MM.1S (cell line): ENCODE results near the gene GTF2I.

Source experiments
- EZH2 ChIP-seq: fragments of 300-600 bp; sonication (generic); optimal IDR thresholded peaks from 2 replicates; pipeline ENCODE3; 2017; ENCODE audit warnings: low read depth, mild to moderate bottlenecking, antibody characterized with exemption, low read length, mixed read lengths
- TF ChIP-seq, protein P1 (sequence below): fragments of 300-600 bp; sonication (generic); IDR thresholded peaks from 2 replicates; pipeline ENCODE4 v1.5.1; 2016; ENCODE audit warnings: antibody characterized with exemption, low read length, mixed read lengths

- TF ChIP-seq, protein P1, sequence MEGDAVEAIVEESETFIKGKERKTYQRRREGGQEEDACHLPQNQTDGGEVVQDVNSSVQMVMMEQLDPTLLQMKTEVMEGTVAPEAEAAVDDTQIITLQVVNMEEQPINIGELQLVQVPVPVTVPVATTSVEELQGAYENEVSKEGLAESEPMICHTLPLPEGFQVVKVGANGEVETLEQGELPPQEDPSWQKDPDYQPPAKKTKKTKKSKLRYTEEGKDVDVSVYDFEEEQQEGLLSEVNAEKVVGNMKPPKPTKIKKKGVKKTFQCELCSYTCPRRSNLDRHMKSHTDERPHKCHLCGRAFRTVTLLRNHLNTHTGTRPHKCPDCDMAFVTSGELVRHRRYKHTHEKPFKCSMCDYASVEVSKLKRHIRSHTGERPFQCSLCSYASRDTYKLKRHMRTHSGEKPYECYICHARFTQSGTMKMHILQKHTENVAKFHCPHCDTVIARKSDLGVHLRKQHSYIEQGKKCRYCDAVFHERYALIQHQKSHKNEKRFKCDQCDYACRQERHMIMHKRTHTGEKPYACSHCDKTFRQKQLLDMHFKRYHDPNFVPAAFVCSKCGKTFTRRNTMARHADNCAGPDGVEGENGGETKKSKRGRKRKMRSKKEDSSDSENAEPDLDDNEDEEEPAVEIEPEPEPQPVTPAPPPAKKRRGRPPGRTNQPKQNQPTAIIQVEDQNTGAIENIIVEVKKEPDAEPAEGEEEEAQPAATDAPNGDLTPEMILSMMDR: no peak
- TF ChIP-seq EZH2: no peak
Measured at GRCh38 chr7:74682829-74683228, 25.3 kb downstream of the GTF2I start.
